NCI-H460 (cell line): ENCODE data around the gene KIF26B. TPM values are rescaled to one million over a fixed set of nuclear protein-coding genes. Genes with fewer than 3 reads are reported as not detected.

Source experiments
- DNase-seq: peaks from one replicate; pipeline ENCODE4 v3.0.0-alpha.2; 2016; ENCODE audit warnings: low read depth; ENCODE audit errors: extremely low read depth
- total RNA-seq: library from RNA; depleted of rRNA; stranded (reverse); fragments of >200 nt; shearing (Covaris generic); gene quantifications from 2 replicates; pipeline ENCODE4 v1.2.3, GENCODE V29; 2014

The KIF26B gene
- total RNA-seq, 1 experiment from 2014 or later = 0.07 TPM

- DNase-seq = no peak
Measured at GRCh38 chr1:245580651-245581050, 425.9 kb downstream of the KIF26B start.

DNA sequence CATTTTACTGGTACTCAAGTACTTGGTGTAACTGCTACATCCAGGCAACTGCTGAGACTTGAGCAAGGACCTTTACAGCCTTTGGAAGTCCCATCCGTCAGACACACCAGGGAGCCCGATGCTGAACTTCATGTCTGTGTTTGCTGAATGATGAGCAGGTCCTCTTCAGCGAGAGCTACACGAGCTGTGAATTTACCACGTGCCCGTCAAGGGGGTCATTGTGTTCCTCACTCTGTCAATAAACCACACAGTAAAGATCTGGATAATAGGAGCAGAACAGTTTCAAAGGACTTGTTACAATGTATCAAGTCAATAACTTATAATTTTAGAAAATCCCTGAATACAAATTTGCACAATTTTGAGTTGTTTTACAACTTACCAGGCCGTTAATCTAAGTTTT, 427.2 kb downstream of the KIF26B start:
- no peak for DNase-seq

DNA sequence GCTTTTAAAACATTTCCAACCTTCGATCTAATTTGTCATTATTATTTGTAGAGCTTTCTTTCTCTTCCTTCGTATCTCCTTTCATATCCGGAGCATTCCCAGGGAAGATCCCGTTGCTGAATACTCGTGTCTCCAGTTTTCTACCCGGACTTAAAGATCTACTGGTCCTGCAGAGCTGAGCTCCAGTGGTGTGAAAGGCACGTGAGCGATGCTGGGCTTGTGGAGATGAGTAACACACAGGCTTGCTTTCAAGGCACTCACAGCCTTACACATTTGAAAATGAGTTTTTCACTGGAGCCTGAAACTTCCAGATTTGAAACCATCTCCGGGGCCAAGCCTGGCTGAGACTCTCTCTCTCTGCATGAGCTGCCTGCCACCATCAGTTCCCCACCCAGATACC, 428.3 kb downstream of the KIF26B start:
- no peak for DNase-seq

GRCh38 chr1:245583575-245584330, 429.0 kb downstream of the KIF26B start:
- DNase-seq = no peak

DNA sequence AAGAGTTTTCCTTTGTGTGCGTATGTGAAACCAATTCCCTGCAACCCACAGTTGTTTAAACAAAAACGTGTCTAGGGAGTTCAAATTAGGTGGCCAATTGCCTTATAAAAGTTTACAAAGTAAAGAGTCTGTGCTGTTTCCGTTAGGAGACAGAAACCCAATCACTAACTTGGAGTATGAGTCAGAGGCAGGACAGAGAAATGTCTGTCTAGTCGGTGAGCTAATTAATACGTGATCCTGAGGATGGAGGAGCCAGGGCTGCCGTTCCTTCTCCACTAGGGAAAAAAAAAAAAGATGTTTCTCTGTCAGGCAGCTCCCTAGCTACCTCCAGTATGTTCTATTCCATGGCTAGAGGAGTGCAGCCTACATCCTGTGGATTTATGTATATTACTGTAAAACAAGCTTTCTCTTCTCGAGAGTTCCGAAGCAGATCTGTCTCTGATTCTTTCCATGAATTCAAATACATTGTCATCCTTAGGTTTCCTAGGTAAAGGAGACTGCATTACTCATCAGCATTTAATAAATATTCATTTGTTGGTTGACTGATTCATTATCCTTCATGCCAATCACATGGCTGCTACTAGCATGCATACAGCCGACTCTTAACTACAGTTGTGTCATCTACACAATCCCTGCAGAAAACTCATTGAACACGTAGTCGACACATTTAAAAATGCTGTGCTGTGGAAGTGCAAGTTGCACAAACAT, 430.6 kb downstream of the KIF26B start:
- no peak for DNase-seq

DNA sequence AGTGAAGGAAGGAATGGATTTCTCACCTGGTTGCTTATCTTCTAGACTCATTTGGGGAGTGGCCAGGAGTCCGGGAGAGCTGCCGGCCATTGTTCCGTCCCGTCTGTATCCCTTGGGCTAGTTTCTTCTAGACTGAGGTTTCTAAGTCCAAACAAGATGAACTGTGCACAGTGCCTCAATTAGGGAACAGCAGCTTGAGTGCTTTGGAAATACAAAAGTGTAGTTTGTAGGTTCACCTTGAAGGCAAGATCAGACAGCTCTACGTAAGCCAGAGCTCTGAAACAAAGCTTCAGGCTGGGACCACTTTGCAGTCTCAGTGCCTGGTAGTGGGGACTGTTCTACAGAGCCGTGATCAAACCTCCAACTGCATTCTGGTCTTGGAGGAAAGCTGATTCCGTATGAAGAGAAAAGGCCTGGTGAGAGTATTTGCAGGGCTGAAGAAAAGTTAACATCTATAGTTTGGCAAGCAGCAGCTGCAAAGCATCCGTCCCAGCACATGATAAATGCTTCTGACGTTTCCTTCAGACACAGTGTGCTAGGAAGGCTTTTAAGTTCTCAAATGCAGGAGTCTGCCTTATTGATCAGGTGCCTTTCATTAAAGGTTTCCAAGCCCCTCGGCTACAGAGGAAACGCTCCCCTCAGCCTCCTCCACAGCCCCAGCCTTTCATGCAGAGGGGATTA, 432.8 kb downstream of the KIF26B start:
- DNase-seq = no peak

DNA sequence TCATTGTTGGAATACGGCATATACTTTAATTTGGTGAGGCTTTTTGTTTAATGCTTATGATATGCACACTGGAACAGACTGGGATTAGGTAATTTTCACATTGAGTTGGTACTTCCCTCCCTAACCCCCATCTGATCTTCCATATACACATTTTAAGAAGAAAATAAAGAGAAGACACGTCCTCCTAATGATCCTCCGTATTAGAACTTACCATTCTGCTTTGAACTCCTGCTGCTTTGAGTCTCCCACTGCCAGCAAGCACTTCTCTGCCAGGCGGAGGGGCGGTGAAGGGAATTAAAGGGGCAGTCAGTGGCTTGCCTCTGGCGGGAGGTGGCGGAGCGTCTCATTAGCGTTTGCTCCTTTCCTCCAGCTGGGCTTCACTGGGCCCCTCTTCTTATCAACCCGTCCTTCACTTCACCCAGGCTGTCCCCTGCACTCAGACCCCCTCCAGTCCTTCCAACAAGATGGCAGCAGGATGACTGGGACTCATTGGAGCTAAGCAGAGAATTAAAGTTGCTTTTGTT, 433.4 kb downstream of the KIF26B start:
- DNase-seq = no peak

GRCh38 chr1:245589316-245589715, 434.5 kb downstream of the KIF26B start:
- DNase-seq = no peak

DNA sequence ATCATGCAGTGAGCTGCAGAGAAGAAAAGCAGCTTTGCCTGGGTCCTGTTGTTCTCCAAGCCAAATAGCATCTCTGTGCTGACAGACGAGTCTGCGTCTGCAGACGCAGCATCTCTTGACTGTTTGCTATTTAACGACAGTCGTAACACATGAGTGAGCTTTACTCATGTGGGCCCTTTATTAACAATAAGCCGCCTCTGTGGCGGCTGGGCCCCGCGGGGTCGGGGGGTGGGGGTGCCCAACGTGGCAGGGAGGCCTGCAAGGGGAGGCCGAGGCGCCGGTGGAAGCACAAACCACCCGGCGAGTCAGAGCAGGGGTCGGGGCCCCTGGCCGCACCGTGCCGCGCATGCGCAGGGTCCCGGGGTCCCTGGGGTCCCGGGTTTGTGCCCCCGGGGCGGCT, 435.1 kb downstream of the KIF26B start:
- DNase-seq = no peak

GRCh38 chr1:245590726-245591125, 435.9 kb downstream of the KIF26B start:
- DNase-seq = no peak

- no peak for DNase-seq
Measured at GRCh38 chr1:245591346-245592188, 436.8 kb downstream of the KIF26B start.

DNA sequence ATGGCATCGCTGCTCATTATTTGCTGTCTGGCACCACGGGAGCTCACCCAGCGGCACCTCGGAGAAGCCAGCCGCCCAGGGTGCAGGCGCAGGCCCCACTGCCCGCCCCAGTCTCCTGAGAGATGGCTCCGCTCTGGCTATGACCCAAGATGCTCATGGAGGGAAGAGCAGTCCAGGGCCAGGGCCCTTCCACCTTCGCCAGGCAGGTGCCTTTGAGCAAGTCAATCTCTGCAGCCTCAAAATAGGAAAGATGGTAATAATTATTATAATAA, 437.3 kb downstream of the KIF26B start:
- DNase-seq = no peak

- DNase-seq = no peak
Measured at GRCh38 chr1:245598524-245599305, 443.9 kb downstream of the KIF26B start.

GRCh38 chr1:245599371-245600174, 444.8 kb downstream of the KIF26B start:
- DNase-seq = no peak

GRCh38 chr1:245600658-245601057, 445.9 kb downstream of the KIF26B start:
- no peak for DNase-seq

DNA sequence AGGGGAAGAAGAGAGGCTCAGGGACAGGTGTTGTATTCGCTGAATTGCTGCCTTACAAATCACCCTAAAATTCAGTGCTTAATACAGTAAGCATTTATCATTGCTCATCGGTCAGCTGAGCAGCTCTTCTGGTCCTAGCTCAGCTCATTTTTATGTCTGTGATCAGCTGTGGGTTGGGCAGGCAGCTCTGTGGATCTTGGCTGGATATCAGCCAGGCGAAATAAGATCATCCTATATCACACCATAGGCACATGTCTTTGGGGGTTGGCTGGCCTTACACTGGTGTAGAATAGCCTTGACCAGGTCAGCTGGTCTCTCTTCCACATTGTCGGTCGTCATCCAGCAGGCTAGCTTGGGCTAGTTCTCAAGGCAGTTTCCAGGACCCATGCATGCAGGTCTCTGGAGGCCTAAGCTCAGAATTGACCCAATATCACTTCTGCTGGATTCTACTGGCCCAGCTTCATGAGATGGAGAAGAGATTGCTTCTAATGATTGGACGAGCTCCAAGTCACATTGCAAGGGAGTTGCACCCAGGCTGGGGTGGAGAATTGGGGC, 448.6 kb downstream of the KIF26B start:
- DNase-seq = no peak

DNA sequence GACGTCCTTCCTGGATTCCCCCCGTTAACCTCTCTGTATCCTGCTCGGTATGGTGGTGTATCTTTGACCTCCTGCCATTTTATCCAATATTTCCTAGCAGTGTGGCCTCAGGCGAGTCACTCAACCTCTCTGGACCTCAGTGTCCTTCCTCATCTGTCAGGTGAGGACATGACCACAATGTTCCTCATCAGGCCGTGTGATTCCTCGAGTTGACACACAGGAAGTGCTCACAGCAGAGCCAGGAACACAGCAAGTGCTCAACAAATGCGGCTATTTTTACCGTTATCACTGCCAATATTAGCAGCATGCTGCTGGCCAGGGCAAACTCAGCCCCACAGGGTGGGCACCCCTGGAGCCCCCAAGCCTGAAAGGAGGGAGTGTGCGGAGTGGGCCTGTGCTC, 450.2 kb downstream of the KIF26B start:
- no peak for DNase-seq

- no peak for DNase-seq
Measured at GRCh38 chr1:245605480-245606156, 450.8 kb downstream of the KIF26B start.
